HG03378 (cell line): ENCODE measurements around the gene PDE3A.
"Not testable (repeated sequence)": the region's sequence is repeated elsewhere in the genome, so short reads cannot be mapped to it uniquely, and the experiment has no call there.

Source experiments
- ATAC-seq: cut with Tn5 transposase; IDR thresholded peaks from one replicate; pipeline ENCODE4 v1.9.1; 2021; ENCODE audit warnings: mild to moderate bottlenecking, moderate library complexity; ENCODE audit not compliant: unreplicated experiment

PDE3A gene

GRCh38 chr12:20368114-20368650, at the start of gene PDE3A:
PDE3A (plus strand) TSS chr12:20368537; CDS start chr12:20369285, 748 bp downstream.
- no peak for ATAC-seq

- no peak for ATAC-seq
These were observed 49.0 kb upstream of the PDE3A start for GRCh38 chr12:20319366-20319765.

GRCh38 chr12:20320552-20320951, 47.8 kb upstream of the PDE3A start:
- no peak for ATAC-seq

GRCh38 chr12:20330826-20331505, 37.4 kb upstream of the PDE3A start:
- ATAC-seq, result not testable (repeated sequence)

GRCh38 chr12:20339060-20339459, 29.3 kb upstream of the PDE3A start:
- no peak for ATAC-seq

GRCh38 chr12:20342111-20342510, 26.2 kb upstream of the PDE3A start:
- ATAC-seq, result no peak

GRCh38 chr12:20345866-20346265, 22.5 kb upstream of the PDE3A start:
- ATAC-seq, result no peak

GRCh38 chr12:20350026-20350425, 18.3 kb upstream of the PDE3A start:
- no peak for ATAC-seq

GRCh38 chr12:20350495-20350894, 17.8 kb upstream of the PDE3A start:
- ATAC-seq, result no peak

- ATAC-seq, result no peak
These were observed 16.9 kb upstream of the PDE3A start for GRCh38 chr12:20351406-20351805.

GRCh38 chr12:20356048-20356447, 12.3 kb upstream of the PDE3A start:
- ATAC-seq, result no peak

- no peak for ATAC-seq
These were observed 7.9 kb upstream of the PDE3A start for GRCh38 chr12:20360407-20360806.

GRCh38 chr12:20361416-20361815, 6.9 kb upstream of the PDE3A start:
- no peak for ATAC-seq

- no peak for ATAC-seq
These were observed 3.8 kb upstream of the PDE3A start for GRCh38 chr12:20364501-20364900.

- ATAC-seq, result no peak
These were observed 1.4 kb upstream of the PDE3A start for GRCh38 chr12:20366776-20367409.

- ATAC-seq, result no peak
These were observed 689 bp upstream of the PDE3A start for GRCh38 chr12:20367583-20368113.

GRCh38 chr12:20368651-20369304, 441 bp downstream of the PDE3A start:
- no peak for ATAC-seq

GRCh38 chr12:20369305-20370013, 1.1 kb downstream of the PDE3A start:
- no peak for ATAC-seq

- ATAC-seq, result no peak
These were observed 1.7 kb downstream of the PDE3A start for GRCh38 chr12:20370014-20370386.

- ATAC-seq, result no peak
These were observed 2.7 kb downstream of the PDE3A start for GRCh38 chr12:20370866-20371519.
